Effector CD8-positive, alpha-beta T cell (primary cell): Measurements from ENCODE around the gene MRGPRG.

ENCODE experiments used
- DNase-seq: peaks from one replicate; lab custom pipeline; 2025; lab: John Stamatoyannopoulos, UW

The MRGPRG gene

DNA sequence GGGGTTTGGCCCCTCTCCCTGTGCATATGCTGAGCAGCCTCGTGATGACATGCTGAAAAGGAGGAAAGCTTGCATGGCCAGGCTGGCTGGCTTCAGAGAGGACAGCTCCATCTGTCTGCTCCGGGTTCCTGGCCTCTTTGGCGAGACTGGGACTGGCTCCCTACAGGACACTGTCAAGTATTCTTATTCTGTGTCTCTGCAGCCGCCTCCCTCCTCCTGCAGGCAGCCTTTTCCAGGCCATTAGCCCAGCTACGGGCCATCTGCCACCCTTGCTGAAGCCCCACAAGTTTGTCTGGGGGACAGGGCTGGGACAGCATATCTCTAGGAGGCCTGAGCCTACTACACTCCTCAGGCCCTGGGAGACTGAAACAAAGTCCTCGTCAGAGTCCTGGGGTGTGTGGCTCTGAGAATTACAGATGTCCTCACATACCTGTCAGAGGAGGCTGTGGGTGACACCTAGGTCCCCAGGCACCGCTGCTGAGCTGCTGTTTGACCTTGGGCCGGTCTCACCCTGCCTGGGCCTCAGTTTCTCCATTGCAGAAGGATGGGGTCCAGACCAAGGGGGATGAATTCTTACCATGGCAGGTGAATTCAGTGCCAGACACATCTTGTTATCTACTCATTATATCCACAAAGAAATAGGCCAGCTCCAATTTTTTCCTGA lies 11.0 kb downstream of the MRGPRG start:
- no peak for DNase-seq

DNA sequence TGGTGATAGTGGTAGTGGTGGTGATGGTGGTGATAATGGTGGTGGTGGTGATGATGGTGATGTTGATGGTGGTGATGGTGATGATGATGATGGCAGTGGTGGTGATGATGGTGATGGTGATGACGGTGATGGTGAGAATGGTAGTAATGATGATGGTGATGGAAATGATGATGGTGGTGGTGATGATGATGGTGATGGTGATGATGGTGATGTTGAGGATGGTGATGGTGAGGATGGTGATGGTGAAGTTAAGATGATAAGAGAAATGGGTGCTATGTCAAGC lies 11.8 kb downstream of the MRGPRG start:
- no peak for DNase-seq

- no peak for DNase-seq
Observed at GRCh38 chr11:3206156-3206921, 12.3 kb downstream of the MRGPRG start.

GRCh38 chr11:3205261-3206155 lies 13.1 kb downstream of the MRGPRG start:
- DNase-seq = no peak

DNA sequence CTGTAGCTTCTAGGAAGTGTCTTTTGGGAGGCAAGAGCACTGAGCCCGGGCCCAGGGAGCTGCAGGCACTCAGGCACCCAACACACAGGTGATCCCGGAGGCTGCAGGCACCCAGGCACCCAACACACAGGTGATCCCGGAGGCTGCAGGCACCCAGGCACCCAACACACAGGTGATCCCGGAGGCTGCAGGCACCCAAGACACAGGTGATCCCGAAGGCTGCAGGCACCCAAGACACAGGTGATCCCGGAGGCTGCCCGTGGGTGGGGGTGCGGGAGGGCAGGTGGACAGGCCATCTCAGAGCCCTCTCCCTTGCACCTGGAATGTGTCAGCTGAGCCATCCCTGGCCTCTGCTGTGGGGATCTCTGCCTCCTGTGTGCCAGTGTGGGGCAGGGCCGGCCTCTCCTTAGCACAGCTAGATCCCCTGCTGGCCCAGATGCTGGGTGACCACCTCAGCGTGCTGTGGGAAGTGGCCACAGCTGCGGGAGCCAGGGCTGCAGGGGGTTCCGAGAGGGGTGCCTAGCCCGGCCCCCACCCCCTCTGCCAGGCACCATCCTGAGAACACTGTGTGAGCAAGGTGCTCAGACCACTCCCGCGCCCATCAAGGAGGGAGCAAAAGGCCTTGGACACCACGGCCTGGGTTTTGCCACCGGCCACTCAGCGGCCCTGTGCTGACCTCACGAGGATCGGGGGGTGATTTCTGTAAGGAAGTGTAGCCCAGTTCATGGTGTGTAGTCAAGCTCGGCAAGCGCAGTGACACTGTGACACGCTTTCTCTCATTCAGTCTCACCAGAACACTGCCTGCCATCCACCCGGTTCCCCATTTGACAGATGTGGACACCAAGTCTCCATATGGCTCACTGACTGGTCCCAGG lies 14.2 kb downstream of the MRGPRG start:
- no peak for DNase-seq

DNA sequence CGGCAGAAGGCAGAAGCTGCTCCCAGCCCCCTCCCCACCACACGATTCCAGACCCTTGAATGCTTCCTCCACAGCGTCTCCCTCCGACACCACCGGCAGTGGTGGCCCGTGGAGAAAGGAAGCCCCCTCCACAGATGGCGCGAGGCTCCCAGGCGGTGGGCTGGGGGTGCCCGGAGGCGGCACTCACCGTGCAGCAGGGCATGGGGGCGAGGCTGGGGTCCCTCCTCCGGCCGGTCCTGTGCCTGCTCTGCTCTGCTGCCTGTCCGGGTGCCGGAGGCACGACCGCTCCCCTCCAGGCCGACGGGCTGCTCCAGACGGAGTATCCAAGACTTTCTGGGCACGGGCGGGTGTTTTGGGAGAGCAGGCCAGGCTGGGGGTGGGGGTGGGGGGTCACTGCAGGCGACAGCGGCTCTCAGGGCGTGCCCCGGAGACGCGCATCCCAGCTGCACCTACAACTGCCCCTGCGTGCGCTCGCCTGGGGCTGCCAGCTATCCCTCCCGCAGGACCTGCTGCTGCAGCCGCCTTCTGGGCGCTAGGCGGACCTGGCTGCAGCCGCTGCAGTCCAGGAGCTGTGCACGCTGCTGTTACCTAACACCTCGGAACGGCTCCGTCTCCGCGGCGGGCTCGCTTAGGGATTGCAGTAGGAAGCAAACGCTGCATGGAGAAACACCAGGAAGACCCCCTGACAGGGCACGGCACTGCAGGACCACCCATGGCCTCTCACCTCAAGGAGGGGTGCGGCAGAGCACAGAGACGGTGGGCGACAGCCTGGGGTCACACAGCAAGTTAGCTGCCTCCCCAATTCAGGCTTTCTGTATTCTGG lies 15.2 kb downstream of the MRGPRG start:
- DNase-seq = no peak

- no peak for DNase-seq
Observed at GRCh38 chr11:3202759-3203158, 15.9 kb downstream of the MRGPRG start.

DNA sequence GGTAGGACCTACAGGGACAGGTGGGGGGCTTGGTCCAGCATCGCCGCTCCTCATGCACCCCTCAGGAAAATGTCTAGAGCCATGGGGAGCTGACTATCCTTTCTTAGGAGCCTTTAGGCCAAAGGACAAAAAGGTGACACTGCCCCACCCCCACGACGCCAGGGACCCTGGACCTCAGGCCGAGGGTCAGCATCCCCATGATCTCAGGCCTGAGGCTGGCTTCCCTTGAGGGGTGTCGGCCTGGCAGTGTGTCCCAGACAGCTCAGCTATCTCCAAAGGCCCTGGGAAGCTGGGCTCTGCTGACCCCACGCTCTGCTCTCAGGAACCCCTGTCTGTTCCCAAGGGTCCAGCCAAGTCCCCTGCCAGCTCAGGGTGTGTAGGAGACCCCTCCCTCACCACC lies 16.3 kb downstream of the MRGPRG start:
- DNase-seq = no peak

DNA sequence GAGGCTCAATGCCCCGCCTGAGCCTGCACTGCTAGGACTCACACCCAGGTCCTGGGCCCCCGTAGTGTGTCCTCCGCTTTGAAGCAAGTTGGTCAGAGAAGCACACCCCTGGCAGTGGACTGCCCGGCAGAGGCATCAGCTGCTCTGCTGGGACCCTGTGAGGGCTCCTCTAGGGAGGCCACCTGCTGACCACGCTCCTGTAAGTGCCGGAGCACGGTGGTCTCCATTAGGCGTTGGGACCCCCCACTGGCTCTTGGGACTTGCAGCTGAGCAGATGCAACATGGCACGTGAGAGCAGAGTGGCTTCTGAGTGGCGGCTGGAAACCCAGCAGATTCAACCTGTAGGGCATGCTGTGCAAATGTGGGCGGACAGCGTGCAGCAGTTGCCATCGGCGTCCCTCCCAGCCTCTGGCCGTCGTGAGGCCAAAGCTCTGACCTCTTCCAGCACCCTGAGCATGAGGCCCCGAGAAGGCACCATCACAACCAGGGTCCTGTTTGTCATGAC lies 16.9 kb downstream of the MRGPRG start:
- no peak for DNase-seq

GRCh38 chr11:3201112-3201581 lies 17.5 kb downstream of the MRGPRG start:
- no peak for DNase-seq

GRCh38 chr11:3200388-3201111 lies 18.1 kb downstream of the MRGPRG start:
- DNase-seq = no peak

- no peak for DNase-seq
Observed at GRCh38 chr11:3199537-3200295, 18.9 kb downstream of the MRGPRG start.

- no peak for DNase-seq
Observed at GRCh38 chr11:3198815-3199214, 19.8 kb downstream of the MRGPRG start.

DNA sequence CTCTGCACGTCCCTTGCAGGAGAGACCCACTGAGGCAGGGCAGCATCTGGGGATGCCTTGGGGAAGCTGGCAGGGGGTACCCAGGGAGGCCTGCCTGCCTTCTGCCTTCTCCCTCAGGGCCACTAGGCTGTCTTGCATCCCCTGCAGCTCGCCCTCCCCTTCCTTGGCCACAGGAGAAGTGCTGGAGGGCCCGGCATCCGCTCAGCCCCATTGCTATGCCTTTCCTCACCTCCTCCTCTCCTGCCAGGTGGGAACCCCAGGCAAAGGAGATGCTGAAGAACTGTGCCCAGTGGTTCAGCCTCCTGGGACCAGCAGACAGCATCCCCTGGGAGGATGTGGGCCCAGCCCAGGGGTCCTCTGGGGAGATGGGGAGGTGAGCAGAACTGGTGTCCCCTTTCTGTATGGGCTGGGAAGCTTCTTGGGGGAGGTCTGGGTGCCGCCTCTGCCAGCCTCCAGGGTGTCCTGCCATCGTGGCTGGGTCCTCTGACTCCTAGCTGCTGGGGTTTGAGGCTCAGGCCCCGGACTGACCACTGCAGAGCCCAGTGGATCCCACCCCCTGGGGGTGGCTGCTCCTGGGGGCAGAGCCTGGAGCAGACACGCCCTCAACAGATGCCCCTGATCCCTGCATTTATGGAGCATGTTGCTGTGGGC lies 20.6 kb downstream of the MRGPRG start:
- DNase-seq = no peak

DNA sequence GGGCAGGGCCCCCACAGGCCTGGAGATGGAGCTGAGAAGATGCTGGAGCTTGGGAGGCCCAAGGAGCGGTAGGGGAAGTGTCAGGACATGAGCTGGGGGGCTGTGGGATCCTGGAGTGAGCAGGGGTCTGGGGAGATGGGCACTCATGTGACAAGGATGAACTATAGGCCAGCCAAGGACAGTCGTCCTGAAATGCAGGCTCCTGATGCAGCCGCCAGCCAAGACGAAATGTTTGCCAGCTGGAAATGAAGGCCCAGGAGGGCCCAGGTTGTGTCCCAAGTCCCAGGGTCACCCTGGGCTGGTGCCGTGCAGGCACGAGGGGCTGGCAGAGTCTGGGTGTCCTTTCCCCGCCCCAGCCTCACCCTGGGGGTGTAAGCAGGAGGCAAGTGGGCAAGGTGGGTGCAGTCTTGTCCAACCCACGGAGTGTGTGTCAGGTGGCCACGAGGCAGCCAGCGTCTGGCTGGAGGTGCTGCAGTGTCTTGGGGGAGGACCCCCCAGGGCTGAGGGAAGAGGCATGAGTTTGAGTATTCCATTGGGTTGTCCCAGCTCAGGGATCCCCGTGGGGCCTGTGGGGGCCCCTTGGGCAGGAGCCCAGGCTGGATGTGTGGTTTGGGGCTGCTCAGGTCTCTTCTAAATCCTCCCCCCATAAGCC lies 21.4 kb downstream of the MRGPRG start:
- no peak for DNase-seq

DNA sequence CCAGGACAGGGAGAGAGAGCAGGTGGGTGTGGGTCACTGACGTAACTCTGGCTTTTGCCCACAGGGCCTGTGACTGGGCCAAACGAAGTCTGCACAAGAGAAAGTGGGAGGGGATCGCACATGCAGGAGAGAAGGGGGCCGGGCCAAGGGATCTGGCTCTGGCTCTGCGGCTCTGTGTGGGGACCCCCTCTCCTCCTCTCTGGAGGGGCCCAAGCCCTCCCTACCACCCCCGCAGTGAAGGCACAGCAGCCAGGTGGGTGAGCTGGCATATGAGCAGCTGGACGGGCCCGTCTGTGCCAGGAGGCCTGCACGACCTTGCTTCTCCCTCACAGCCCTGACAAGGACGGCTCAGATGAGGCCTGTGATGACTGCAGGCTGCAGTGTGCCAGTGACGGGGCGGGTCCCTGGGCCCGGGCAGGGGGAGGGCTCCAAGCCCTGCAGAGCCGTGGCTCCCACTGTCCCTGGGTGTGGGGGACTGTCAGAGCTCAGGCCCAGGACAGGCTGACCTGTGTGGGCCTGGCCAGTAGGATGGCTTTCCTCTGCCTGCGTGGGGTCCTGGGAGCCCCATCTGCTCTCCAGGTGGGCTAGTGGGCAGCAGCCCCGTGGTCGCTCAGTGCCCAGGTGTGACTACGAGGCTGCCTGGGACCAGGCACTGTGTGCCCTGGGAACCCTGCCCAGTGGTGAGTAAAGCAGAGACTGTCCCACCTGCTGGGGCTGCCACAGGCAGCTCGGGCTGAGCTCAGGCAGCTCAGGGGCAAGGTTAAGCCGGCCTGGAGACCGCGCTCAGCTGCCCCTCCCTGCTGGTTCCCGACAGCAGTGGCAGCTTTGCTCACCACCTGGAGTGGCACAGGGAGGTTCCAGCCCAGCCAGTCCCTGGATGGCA lies 22.2 kb downstream of the MRGPRG start:
- no peak for DNase-seq
